GM23338 (cell line): Measurements from ENCODE around the gene IL17C. TPM values are rescaled to one million over a fixed set of nuclear protein-coding genes. Genes with fewer than 3 reads are reported as not detected.
A peak's percentile ranks its signal among the peaks of the same experiment; 100 is the strongest.

Experiments used
- ATAC-seq: fragments of 200-7000 bp; cut with Tn5 transposase; 3 replicates; pipeline ENCODE4 v1.9.1; 2020
- DNase-seq: peaks from one replicate; pipeline ENCODE4 v3.0.0-alpha.2; 2015; ENCODE audit warnings: low spot score
- H2AFZ ChIP-seq: fragments of 200-600 bp; sonication (generic); 2 replicates; pipeline ENCODE4 v1.8.0; 2016; ENCODE audit warnings: antibody characterized with exemption, mild to moderate bottlenecking, moderate library complexity
- H3F3A ChIP-seq: fragments of 200-600 bp; sonication (generic); replicated peaks from 2 replicates; pipeline ENCODE4 v1.8.0; 2017; ENCODE audit warnings: antibody characterized with exemption, mixed run types, low read depth
- H3K27ac ChIP-seq: fragments of 200-600 bp; sonication (generic); 2 replicates; pipeline ENCODE4 v1.6.1; 2016; ENCODE audit warnings: low read depth
- H3K27me3 ChIP-seq: fragments of 200-600 bp; sonication (generic); 2 replicates; pipeline ENCODE4 v1.8.0; 2016; ENCODE audit warnings: mild to moderate bottlenecking, mixed run types, moderate library complexity; ENCODE audit not compliant: insufficient read depth
- H3K36me3 ChIP-seq: fragments of 200-600 bp; sonication (generic); 2 replicates; pipeline ENCODE4 v1.8.0; 2016; ENCODE audit warnings: mild to moderate bottlenecking; ENCODE audit not compliant: insufficient read depth
- H3K4me1 ChIP-seq: fragments of 200-600 bp; sonication (generic); 2 replicates; pipeline ENCODE4 v1.8.0; 2016; ENCODE audit warnings: mild to moderate bottlenecking, moderate library complexity; ENCODE audit not compliant: insufficient read depth
- H3K4me2 ChIP-seq: fragments of 200-600 bp; sonication (generic); 2 replicates; pipeline ENCODE4 v1.7.1; 2017; ENCODE audit warnings: mixed run types
- H3K4me3 ChIP-seq: fragments of 200-600 bp; sonication (generic); 2 replicates; pipeline ENCODE4 v1.6.1; 2016; ENCODE audit warnings: mixed run types
- H3K79me2 ChIP-seq: fragments of 200-600 bp; sonication (generic); replicated peaks from 2 replicates; pipeline ENCODE4 v1.8.0; 2017; ENCODE audit warnings: mild to moderate bottlenecking; ENCODE audit not compliant: insufficient read depth
- H3K9me2 ChIP-seq: fragments of 200-600 bp; sonication (generic); 2 replicates; pipeline ENCODE4 v1.8.0; 2017; ENCODE audit not compliant: insufficient read depth
- H4K20me1 ChIP-seq: fragments of 200-600 bp; sonication (generic); replicated peaks from 2 replicates; pipeline ENCODE4 v1.8.0; 2017; ENCODE audit warnings: mild to moderate bottlenecking; ENCODE audit not compliant: insufficient read depth
- H3K27ac Mint-ChIP-seq: 2 replicates; pipeline ENCODE4 v1.8.0; 2020; ENCODE audit warnings: inconsistent platforms, mild to moderate bottlenecking, moderate library complexity, mixed read lengths
- H3K27me3 Mint-ChIP-seq: 3 replicates; pipeline ENCODE4 v1.8.0; 2022; ENCODE audit warnings: low read depth, mild to moderate bottlenecking, moderate library complexity, mixed read lengths, inconsistent platforms; ENCODE audit not compliant: insufficient read depth, poor library complexity
- H3K36me3 Mint-ChIP-seq: 3 replicates; pipeline ENCODE4 v1.8.0; 2021; ENCODE audit warnings: low read depth, mild to moderate bottlenecking, inconsistent platforms, moderate library complexity, mixed read lengths
- H3K4me1 Mint-ChIP-seq: 3 replicates; pipeline ENCODE4 v1.8.0; 2020; ENCODE audit warnings: mild to moderate bottlenecking, inconsistent platforms, mixed read lengths
- H3K4me3 Mint-ChIP-seq: 3 replicates; pipeline ENCODE4 v1.8.0; 2021; ENCODE audit warnings: moderate library complexity, mild to moderate bottlenecking, inconsistent platforms, mixed read lengths
- H3K9me3 Mint-ChIP-seq: 3 replicates; pipeline ENCODE4 v1.8.0; 2020; ENCODE audit warnings: moderate library complexity, mild to moderate bottlenecking, inconsistent platforms, mixed read lengths
- CREB1 ChIP-seq: fragments of 250-450 bp; sonication (Bioruptor Pico); IDR thresholded peaks from 2 replicates; pipeline ENCODE4 v1.5.0; 2020; ENCODE audit warnings: low read depth, mild to moderate bottlenecking, moderate library complexity
- JUNB ChIP-seq: IDR thresholded peaks from one replicate; pipeline ENCODE4 v1.6.1; 2016; ENCODE audit warnings: antibody characterized with exemption; ENCODE audit not compliant: unreplicated experiment
- ZNF114 ChIP-seq: fragments of 250-450 bp; sonication (Bioruptor Pico); IDR thresholded peaks from 2 replicates; pipeline ENCODE4 v1.5.0; 2020; ENCODE audit warnings: mild to moderate bottlenecking, moderate library complexity
- ZNF331 ChIP-seq: fragments of 250-450 bp; sonication (Bioruptor Pico); IDR thresholded peaks from 2 replicates; pipeline ENCODE4 v1.5.0; 2020; ENCODE audit warnings: low read depth, mild to moderate bottlenecking, moderate library complexity
- ZNF462 ChIP-seq: fragments of 250-450 bp; sonication (Bioruptor Pico); IDR thresholded peaks from 2 replicates; pipeline ENCODE4 v1.5.0; 2020; ENCODE audit warnings: mild to moderate bottlenecking, moderate library complexity
- polyA plus RNA-seq: library from polyadenylated mRNA; unstranded; fragments of >200 nt; fragmentation: Nextera tagmentation; extraction: Ambion mirVana; gene quantifications from 2 replicates; pipeline ENCODE4 v1.2.1, GENCODE V29; 2016
- total RNA-seq: library from RNA; depleted of rRNA; stranded (reverse); fragments of >200 nt; shearing (Covaris generic); gene quantifications from 2 replicates; pipeline ENCODE4 v1.2.3, GENCODE V29; 2014

Gene IL17C
- total and polyA plus RNA-seq, 2 experiments from 2014 or later, result 2.7 to 3.9 TPM

GRCh38 chr16:88624481-88624880 is 13.9 kb upstream of the IL17C start:
- Mint-ChIP-seq H3K27me3 (peaks cover 11% of the 10 kb centered on the region), H3K4me1 (peaks cover 12% of the 10 kb centered on the region; the same call in 1 of the 3 replicates), H3K9me3 (no peaks in the 10 kb centered on the region), H3K27ac (no peak overlapping the region), H3K4me3 (no peak overlapping the region), H3K36me3 (peaks cover 50% of the 10 kb centered on the region)
- Histone ChIP-seq H3K79me2 (peaks cover 10% of the 10 kb centered on the region; the same call in 1 of the 2 replicates), H3K4me1 (no peaks in the 10 kb centered on the region; the same call in 1 of the 2 replicates), H3K4me3 (no peak overlapping the region), H3K4me2 (no peak overlapping the region), H3K9me2 (no peaks in the 10 kb centered on the region), H2AFZ (no peak overlapping the region), H3K27ac (no peak overlapping the region), H3F3A (no peaks in the 10 kb centered on the region; the same call in 1 of the 2 replicates), H3K27me3 (no peaks in the 10 kb centered on the region), H4K20me1 (peaks cover 9% of the 10 kb centered on the region), H3K36me3 (peaks cover 6% of the 10 kb centered on the region; the same call in 1 of the 2 replicates)
- ATAC-seq (no peak), DNase-seq (no peak)
- TF ChIP-seq ZNF114 (CRISPR knock-in tag) (no peak), CREB1 (CRISPR knock-in tag) (no peak), ZNF331 (CRISPR knock-in tag) (no peak)

GRCh38 chr16:88624977-88625576 is 13.3 kb upstream of the IL17C start:
- H4K20me1 ChIP-seq, result 0 out of 2 replicates have a peak, but pooled peaks cover 5% of the 10 kb centered on the region
- no peak overlapping the region for H3K4me3 Mint-ChIP-seq
- H3K27ac ChIP-seq, result no peak overlapping the region
- H3K4me1 Mint-ChIP-seq, result peaks cover 12% of the 10 kb centered on the region; the same call in 1 of the 3 replicates
- H3K27me3 Mint-ChIP-seq, result peaks cover 12% of the 10 kb centered on the region
- TF ChIP-seq ZNF114 (CRISPR knock-in tag), result no peak
- no peak for TF ChIP-seq JUNB
- no peak for TF ChIP-seq ZNF462 (CRISPR knock-in tag)
- H3K79me2 ChIP-seq, result peaks cover 4% of the 10 kb centered on the region; the same call in 1 of the 2 replicates
- H3K27ac Mint-ChIP-seq, result no peak overlapping the region
- H3K36me3 Mint-ChIP-seq, result peaks cover 49% of the 10 kb centered on the region
- ATAC-seq (peak; percentile 18; the same call in 2 of the 3 replicates), DNase-seq (no peak)
- no peak overlapping the region for H3K4me3 ChIP-seq
- no peaks in the 10 kb centered on the region; the same call in 1 of the 2 replicates for H3F3A ChIP-seq
- no peaks in the 10 kb centered on the region for H3K9me2 ChIP-seq
- H3K27me3 ChIP-seq, result no peaks in the 10 kb centered on the region
- H2AFZ ChIP-seq, result no peak overlapping the region
- H3K36me3 ChIP-seq, result peaks cover 10% of the 10 kb centered on the region; the same call in 1 of the 2 replicates
- no peaks in the 10 kb centered on the region for H3K9me3 Mint-ChIP-seq
- no peaks in the 10 kb centered on the region; the same call in 1 of the 2 replicates for H3K4me1 ChIP-seq
- no peak overlapping the region for H3K4me2 ChIP-seq
